ENCODE measurements around the gene APPBP2. TPM values are rescaled to one million over a fixed set of nuclear protein-coding genes. Genes with fewer than 3 reads are reported as not detected.
"Not testable (repeated sequence)": the region's sequence is repeated elsewhere in the genome, so short reads cannot be mapped to it uniquely, and the experiment has no call there.

APPBP2 gene, protein sequence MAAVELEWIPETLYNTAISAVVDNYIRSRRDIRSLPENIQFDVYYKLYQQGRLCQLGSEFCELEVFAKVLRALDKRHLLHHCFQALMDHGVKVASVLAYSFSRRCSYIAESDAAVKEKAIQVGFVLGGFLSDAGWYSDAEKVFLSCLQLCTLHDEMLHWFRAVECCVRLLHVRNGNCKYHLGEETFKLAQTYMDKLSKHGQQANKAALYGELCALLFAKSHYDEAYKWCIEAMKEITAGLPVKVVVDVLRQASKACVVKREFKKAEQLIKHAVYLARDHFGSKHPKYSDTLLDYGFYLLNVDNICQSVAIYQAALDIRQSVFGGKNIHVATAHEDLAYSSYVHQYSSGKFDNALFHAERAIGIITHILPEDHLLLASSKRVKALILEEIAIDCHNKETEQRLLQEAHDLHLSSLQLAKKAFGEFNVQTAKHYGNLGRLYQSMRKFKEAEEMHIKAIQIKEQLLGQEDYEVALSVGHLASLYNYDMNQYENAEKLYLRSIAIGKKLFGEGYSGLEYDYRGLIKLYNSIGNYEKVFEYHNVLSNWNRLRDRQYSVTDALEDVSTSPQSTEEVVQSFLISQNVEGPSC
- total RNA-seq = 10 to 100 TPM; 23.4 to 26.5 TPM
- long read RNA-seq, full-length matches to known transcripts = 20 of 23 reads
- long read RNA-seq, partial matches to known transcripts = 1 of 23 reads
- long read RNA-seq, other reads (novel, unspliced or antisense) = 2 of 23 reads

DNA sequence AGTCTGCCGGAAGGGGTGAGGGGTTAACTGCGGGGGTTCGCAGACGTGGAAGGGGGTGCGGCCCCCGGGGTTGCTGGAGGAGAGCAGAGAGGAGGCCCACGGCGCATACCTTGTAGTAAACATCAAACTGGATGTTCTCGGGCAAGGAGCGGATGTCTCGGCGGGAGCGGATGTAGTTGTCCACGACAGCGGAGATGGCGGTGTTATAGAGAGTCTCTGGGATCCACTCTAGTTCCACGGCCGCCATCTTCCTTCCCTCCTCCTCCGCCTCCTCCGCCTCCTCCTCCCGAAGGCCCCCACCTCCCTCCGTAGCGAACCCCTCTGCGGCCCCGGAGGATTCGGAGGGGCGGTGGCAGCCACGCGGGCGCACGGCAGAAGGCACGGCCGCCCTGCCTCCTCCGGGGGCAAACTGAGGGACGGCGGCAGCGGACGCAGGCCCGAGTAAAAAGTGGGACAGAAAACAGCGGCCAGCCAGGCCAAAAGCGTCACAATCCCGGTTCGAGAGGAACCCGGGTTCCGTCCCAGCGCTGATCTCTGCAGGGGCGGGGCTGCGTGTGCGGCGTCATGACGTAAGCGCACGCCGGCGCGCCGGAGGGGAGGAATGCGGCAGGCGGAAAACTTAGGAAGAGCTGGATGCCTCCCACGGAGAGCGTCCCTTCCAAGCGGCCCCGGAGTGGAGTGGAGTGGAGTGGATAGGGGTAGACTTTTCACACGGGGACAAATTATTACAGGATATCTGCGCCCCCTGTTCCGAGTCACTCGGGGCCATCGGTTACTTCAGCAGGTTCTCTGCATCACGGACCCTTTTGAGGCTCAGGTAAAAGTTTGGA, at the start of gene APPBP2:
TSS of gene APPBP2 (minus strand) at position 558 of the 830 bp plus-strand sequence. CDS start at position 247, 311 bp downstream.
- intact Hi-C loops (cut with DNase I) = loop anchor here in 1 of 2 donors (5.0 kb wide), 1 partner anchor 111 kb away; no protein-coding TSS in a partner anchor
- DNase-seq (peak; percentile 90), ATAC-seq (peak; percentile 98)

DNA sequence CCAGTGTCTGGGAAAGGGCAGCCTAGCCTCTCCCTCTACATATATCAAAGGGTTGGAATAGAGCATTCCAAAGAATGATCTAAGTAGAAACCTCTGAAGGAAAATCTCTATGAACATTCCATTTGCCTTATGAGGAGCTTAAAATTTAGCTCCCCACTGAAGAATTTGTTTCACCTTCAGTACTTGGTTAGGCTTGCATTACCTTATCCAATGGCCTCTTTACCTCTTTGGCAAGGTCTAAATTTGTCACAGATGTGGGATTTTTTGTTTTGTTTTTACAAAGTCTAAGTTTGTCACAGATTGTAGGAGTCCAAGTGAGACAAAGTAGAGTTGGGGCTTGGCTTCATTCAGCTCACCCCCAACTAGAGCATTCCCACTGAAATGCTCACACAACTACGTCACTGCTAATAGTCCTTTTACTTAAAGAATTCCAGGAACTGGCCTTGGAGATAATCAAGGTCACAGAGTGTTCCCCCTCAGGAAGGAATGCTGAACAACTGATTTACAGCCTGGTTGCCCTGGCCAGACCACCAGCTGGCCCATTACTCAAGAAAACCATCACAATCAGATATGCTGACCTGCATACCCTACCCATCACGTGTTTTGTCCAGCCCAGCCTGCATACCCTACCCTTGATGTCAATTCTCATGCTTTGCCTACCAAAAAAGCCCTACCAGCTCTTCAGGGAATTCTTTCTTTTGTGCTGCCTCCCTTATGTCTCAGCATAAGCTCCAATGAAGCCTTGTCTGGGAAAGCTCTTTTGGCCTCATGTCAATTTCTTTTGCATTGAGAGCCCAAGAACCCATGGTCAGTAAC, 47.4 kb upstream of the APPBP2 start:
- peak; percentile 24 for DNase-seq
- ATAC-seq = peak; percentile 17 to 19
- intact Hi-C loops (cut with DNase I) = loop anchor here (5.0 to 10.0 kb wide), 2 partner anchors 61 to 64 kb away; no protein-coding TSS in a partner anchor

DNA sequence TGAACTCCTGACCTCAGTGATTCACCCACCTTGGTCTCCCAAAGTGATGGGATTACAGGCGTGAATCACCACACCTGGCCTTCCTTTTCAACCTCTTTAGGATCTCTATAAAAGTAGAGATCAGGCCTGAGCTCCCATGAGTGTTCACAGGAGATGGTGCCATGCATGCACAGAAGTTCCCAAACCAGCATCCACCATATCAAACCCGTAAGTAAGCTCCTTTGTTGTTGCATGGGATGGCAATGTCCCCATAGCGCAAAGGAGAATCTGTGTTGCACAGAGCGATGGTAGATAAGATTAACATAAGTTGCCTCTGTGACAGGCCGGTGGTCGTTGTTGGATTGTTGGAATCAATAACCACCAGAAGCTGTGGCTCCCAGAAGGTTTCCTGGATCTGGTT, 39.2 kb upstream of the APPBP2 start:
- no peak for ATAC-seq
- intact Hi-C loops (cut with DNase I) = no loop called here
- no peak for DNase-seq

DNA sequence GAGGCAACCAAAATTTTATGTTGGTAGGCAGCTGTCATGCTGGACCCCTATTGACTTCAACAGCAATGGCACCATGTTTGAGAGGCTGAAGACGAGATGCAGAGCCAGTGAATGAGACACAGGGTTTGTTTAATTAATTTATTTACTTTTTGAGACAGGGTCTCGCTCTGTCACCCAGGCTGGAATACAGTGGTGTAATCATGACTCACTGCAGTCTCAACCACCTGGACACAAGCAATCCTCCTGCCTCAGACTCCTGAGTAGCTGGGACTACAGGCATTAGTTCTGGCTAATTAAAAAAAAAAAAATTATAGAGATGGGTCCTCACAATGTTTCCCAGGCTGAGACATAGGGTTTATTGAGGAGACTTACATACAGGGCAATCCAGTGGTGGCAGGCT, 37.7 kb upstream of the APPBP2 start:
- DNase-seq (no peak), ATAC-seq (no peak)
- intact Hi-C loops (cut with DNase I) = no loop called here

DNA sequence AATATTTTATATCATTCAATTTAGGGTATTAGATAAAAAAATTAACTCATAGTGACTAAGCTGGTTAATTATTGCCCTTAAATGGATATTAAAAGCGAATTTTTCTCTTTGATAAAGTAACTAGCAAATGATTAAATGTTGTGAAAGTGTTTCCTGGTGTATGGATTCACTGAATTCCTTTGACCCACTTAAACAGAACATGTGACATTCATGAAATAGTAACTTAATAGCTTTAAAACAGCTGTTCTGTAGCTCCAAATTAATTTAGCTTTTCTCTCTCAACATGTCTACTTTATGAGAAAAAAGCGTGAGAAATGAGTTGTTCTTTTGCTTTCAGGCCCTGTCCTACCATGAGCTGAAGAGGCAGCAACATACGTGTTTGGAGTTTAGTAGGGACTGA, 36.4 kb upstream of the APPBP2 start:
- no peak for ATAC-seq
- no peak for DNase-seq
- intact Hi-C loops (cut with DNase I) = no loop called here

DNA sequence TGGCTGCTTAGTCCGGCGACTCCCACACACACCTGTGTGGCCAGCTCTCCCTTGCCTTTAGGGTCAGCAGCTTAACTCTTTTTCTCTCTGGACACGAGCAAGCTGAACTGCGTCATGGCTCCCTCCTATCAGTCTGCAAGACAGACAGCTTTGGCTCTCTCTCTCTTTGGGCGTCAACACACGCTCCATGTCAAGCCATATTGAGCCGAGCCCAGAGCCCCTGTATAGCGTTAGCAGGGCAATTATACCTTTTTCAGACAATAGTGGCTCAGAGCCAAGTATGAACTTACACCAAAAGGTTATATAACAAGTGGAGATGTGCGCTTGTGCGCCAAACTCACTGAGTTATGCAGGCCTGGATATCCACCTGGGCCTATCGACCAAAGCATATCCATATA, 34.8 kb upstream of the APPBP2 start:
- DNase-seq (no peak), ATAC-seq (no peak)
- intact Hi-C loops (cut with DNase I) = no loop called here

DNA sequence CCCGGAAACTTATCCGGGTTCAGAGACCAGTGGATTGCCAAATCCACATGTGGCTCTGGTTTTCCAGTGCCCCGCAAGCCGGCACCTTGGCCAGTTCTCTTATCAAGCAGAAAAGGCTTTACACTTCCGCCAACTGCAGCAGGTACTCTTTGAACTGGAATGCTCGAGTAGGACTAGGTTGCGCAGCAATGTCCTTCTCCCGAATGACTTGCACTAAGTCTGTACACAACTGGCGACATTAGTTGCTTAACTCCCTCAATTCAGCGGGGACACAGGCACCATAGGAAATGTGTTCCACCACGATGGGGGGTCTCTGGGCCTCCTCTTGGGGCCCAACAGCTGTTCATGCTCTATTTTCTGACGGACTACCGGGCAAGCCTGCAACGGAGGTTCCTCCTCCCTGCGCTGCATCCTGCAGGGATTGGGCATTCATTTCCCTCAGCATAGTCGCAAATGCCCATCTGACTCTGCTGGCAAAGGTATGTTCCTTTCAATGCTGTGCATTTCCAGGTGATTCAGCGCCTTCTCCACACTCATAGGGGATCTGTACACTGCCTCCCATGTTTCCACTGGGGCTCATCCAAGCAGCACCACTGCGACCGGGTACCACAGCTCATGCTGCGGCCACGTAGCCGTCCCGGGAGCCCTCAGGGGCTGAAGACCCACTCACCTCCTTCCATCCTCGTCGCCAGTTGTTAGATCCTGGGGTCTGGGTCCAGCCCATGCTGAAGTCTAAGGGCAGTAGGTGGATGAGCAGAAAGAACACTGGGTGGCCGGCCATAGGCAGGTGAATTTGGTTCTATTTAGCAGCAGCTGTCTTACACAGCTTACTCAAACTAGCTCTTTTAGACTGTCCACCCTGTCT, 34.2 kb upstream of the APPBP2 start:
- no peak for DNase-seq
- intact Hi-C loops (cut with DNase I) = no loop called here
- no peak for ATAC-seq

DNA sequence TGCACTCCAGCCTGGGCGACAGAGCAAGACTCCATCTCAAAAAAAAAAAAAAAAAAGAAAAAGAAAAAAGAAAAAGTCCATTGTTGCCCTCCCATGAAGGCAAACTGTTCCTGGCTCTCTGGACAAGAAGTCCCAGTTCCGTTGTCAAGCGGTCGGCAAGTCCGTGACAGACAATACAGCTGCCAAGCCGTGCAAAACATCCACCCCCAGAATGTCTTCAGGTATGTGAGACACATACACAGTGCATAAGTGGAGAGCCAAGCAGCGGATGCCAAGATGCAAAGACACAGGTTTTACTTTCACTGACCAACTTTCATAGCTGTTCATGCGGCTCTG, 33.6 kb upstream of the APPBP2 start:
- intact Hi-C loops (cut with DNase I) = no loop called here
- DNase-seq = no peak
- ATAC-seq = no peak

DNA sequence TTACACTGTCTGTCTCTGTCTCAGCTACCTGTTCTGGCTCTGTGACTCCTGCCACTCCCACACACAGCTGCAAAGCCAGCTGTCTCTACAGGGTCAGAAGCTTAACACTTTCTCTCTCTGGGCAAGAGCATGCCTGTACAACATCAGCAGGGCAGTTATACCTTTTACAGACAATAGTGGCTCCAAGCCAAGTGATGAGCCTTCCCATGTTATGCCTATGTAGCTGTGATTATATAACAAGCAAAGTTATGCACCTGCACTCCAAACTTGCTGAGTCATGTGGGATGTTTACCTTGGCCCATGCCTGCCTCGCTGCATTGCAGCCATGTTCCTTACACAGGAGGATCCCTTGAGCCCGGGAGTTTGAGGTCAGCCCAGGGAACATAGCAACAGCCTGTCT, 31.8 kb upstream of the APPBP2 start:
- DNase-seq (no peak), ATAC-seq (no peak)

DNA sequence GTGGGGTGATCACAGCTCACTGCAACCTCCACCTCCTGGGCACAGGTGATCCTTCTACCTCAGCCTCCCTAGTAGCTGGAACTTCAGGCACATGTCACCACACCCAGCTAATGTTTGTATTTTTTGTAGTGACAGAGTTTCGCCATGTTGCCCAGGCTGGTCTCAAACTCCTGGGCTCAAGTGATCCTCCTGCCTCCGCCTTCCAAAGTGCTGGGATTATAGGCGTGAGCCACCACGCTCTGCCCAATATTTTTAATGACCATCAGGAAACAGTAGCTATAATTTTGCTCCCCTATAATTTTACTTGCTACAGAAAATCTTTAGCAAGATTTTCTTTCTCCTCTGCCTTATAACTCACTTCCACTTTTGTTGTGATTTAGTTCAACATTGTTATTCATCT, 29.7 kb upstream of the APPBP2 start:
- ATAC-seq = no peak
- no peak for DNase-seq
- intact Hi-C loops (cut with DNase I) = no loop called here

More for the DNA sequence above, 31.8 kb upstream of the APPBP2 start:
- intact Hi-C loops (cut with DNase I) = no loop called here

DNA sequence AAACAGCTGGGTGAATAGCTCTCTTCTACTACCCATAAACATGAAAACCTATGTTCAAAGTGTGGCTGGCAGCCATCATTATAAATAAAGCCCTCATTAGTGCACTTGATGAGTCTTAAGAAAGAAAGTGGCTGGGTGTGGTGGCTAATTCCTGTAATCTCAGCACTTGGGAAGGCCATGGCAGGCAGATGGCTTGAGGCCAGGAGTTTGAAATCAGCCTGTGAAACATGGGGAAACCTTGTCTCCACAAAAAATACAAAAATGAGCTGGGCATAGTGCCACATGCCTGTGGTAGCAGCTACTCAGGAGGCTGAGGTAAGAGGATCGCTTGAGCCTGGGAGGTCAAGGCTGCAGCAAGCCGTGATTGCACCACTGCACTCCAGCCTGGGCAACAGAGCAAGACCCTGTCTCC, 28.3 kb upstream of the APPBP2 start:
- DNase-seq = peak; percentile 29
- no peak for ATAC-seq
- intact Hi-C loops (cut with DNase I) = no loop called here

DNA sequence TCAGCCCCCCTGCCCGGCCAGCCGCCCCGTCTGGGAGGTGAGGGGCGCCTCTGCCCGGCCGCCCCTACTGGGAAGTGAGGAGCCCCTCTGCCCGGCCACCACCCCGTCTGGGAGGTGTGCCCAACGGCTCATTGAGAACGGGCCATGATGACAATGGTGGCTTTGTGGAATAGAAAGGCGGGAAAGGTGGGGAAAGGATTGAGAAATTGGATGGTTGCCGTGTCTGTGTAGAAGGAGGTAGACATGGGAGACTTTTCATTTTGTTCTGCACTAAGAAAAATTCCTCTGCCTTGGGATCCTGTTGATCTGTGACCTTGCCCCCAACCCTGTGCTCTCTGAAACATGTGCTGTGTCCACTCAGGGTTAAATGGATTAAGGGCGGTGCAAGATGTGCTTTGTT, 26.2 kb upstream of the APPBP2 start:
- DNase-seq; intact Hi-C loops (cut with DNase I): not testable (repeated sequence)

DNA sequence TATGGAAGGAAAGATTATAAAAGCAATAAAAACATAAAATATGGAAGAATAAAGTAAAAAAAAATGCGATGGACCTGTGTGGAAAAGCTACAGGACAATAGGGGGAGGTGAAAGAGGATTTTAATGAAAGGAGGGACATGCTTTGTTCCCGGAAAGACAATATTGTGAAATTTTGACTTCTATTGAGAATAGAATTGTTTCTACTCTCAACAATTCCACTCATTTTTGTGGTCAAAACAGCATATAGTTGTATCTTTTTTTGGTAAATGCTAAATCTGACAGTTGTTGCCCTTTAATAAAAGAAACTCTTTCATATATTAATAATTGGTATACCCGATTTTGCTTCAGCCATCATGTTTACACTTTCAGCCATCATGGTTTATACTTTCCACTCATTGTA, 22.9 kb upstream of the APPBP2 start:
- ATAC-seq (no peak), DNase-seq (no peak)
- intact Hi-C loops (cut with DNase I) = no loop called here

More for the DNA sequence above, 26.2 kb upstream of the APPBP2 start:
- not testable (repeated sequence) for ATAC-seq

DNA sequence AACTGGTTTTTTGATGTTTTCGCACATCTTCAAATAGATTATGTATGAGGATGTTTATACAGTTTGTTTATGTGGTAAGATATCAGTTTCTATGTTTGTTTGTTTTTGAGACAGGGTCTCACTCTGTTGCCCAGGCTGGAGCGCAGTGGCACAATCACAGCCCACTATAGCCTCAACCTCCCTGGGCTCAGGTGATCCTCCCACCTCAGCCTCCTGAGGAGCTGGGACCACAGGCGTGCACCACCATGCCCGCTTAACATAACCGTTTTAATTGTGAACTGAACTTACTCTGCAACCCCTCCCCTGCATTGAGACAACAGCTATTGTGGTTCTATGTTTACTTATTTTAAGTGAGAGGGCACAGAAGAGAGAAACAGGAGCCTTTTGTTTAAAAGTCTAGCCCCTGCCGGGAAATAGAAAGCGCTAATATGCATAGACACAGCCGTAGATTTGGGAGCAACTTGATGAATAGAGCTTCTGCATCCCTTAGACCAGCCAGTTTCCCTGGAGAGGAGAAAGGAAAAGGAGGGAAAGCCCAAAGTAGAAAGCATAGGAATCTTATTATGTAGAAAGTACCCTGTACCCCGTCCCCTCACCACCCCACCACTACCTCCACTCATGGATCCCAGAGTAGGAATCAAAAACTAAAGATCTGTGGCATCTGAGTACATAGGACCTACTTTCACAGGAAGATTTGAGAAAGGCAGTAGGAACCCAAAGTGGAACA, 19.6 kb upstream of the APPBP2 start:
- ATAC-seq = no peak
- intact Hi-C loops (cut with DNase I) = no loop called here
- DNase-seq = no peak

DNA sequence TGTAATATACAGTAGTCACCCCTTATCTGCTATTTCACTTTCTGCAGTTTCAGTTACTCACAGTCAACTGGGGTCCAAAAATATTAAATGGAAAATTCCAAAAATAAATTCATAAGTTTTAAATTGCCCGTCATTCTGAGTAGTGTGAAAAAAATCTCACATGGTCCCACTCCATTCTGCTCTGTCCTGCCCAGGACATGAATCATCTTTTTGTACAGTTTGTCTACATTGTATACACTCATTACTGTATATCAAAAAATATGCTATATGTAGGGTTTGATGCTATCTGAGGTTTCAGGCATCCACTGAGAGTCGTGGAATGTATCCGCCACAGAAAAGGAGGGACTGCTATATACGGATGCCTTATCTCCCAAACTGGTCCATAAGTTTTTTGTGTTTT, 16.0 kb upstream of the APPBP2 start:
- ATAC-seq = no peak

DNA sequence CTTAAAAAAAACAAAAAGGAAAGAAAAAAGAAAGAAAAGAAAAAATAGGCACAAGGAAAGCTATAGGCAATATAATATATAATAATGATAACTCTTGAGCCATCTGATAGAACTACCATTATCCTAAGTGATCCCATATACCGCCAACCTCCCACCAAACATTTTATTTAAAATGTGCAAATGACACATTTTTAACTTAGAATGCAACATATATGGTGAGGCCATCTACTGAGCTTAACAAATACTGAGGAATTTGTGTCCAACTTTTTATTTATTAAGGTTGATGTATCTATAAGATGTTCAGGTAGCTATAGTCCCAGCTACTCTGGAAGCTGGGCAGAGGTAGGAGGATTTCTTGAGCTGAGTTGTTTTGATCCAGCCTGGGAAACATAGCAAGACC, 14.4 kb upstream of the APPBP2 start:
- ATAC-seq (no peak), DNase-seq (no peak)

More for the DNA sequence above, 16.0 kb upstream of the APPBP2 start:
- intact Hi-C loops (cut with DNase I) = no loop called here
- DNase-seq = no peak

DNA sequence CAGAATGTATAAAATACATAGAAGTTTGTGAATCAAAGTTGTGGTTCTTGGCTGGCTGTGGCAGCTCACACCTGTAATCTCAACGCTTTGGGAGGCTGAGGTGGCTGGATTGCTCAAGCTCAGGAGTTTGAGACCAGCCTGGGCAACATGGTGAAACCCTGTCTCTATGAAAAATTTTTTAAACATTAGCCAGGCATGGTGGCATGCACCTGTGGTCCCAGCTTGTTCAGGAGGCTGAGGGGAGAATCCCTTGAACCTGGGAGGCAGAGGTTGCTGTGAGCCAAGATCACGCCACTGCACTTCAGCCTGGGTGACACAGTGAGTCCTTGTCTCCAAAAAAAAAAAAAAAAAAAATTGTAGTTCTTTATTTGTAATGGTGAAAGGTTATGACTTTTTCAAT, 13.8 kb upstream of the APPBP2 start:
- ATAC-seq (no peak), DNase-seq (no peak)
- intact Hi-C loops (cut with DNase I) = no loop called here

More for the DNA sequence above, 14.4 kb upstream of the APPBP2 start:
- intact Hi-C loops (cut with DNase I) = no loop called here
